NCI-H1105 (cell line): ENCODE results near the gene ZBTB16.

Experiments used
- DNase-seq: peaks from one replicate; lab custom pipeline; 2025; lab: John Stamatoyannopoulos, UW

Gene ZBTB16

GRCh38 chr11:114243461-114244372, 184.2 kb downstream of the ZBTB16 start:
- DNase-seq, result peak; percentile 89

- peak; percentile 31 for DNase-seq
Measured at GRCh38 chr11:114244726-114245394, 185.3 kb downstream of the ZBTB16 start.

GRCh38 chr11:114246321-114247069, 187.0 kb downstream of the ZBTB16 start:
- DNase-seq, result no peak

- DNase-seq, result no peak
Measured at GRCh38 chr11:114247070-114247789, 187.7 kb downstream of the ZBTB16 start.

- DNase-seq, result no peak
Measured at GRCh38 chr11:114250180-114250579, 190.7 kb downstream of the ZBTB16 start.

- DNase-seq, result no peak
Measured at GRCh38 chr11:114250993-114251814, 191.7 kb downstream of the ZBTB16 start.

GRCh38 chr11:114251815-114252337, 192.4 kb downstream of the ZBTB16 start:
- no peak for DNase-seq

- no peak for DNase-seq
Measured at GRCh38 chr11:114252767-114253166, 193.3 kb downstream of the ZBTB16 start.

- DNase-seq, result no peak
Measured at GRCh38 chr11:114253771-114254170, 194.3 kb downstream of the ZBTB16 start.

GRCh38 chr11:114254571-114255146, 195.1 kb downstream of the ZBTB16 start:
- DNase-seq, result no peak

GRCh38 chr11:114255289-114255688, 195.8 kb downstream of the ZBTB16 start:
- DNase-seq, result no peak

- no peak for DNase-seq
Measured at GRCh38 chr11:114256176-114256966, 196.9 kb downstream of the ZBTB16 start.

- DNase-seq, result no peak
Measured at GRCh38 chr11:114256967-114257286, 197.4 kb downstream of the ZBTB16 start.

GRCh38 chr11:114257621-114258558, 198.4 kb downstream of the ZBTB16 start:
- no peak for DNase-seq

- no peak for DNase-seq
Measured at GRCh38 chr11:114258696-114259095, 199.2 kb downstream of the ZBTB16 start.

- DNase-seq, result no peak
Measured at GRCh38 chr11:114259124-114259526, 199.6 kb downstream of the ZBTB16 start.

GRCh38 chr11:114259551-114259983, 200.1 kb downstream of the ZBTB16 start:
- DNase-seq, result no peak

GRCh38 chr11:114260077-114260476, 200.6 kb downstream of the ZBTB16 start:
- no peak for DNase-seq
